Measurements from ENCODE around the gene USP53.
"Not testable (repeated sequence)": the region's sequence is repeated elsewhere in the genome, so short reads cannot be mapped to it uniquely, and the experiment has no call there.

USP53 gene

DNA sequence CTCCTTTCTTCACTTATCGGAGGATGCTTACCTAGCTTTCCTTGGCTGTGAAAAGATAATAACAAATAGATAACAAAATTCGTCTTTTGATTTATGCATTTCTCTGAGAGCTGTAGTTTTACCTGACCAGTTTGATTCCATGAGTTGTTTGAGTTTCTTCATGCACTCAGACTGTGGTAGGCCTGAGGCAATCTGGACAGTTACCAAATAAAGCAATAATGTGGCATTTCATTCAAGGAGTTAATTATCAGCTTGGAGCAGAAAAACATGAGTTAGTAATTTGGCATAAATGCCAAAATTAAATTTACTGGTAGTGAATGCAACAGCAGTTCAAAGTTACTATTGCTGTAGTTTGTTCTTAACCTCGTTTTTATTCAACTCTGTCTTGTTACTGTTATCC, 56.0 kb downstream of the USP53 start:
- H3K9me3 ChIP-seq (ENCODE audit: insufficient read depth, low read depth, low read length), result peaks cover 2% of the 10 kb centered on the region; the same call in 1 of the 2 replicates
- H3K4me3 ChIP-seq (ENCODE audit: low read length), result no peak overlapping the region
- no peaks in the 10 kb centered on the region for H3K27me3 ChIP-seq (ENCODE audit: insufficient read depth, low read length)
- H3K36me3 ChIP-seq (ENCODE audit: insufficient read depth, low read length), result peaks cover 81% of the 10 kb centered on the region
- H3K9ac ChIP-seq (ENCODE audit: low read depth, low read length), result no peak overlapping the region
- 96% methylated on average over 3 of the region's 3 CpGs for WGBS
- no peaks in the 10 kb centered on the region for H3K4me1 ChIP-seq (ENCODE audit: insufficient read depth, low read length)
- no peak overlapping the region for H3K27ac ChIP-seq (ENCODE audit: low read depth, low read length)

DNA sequence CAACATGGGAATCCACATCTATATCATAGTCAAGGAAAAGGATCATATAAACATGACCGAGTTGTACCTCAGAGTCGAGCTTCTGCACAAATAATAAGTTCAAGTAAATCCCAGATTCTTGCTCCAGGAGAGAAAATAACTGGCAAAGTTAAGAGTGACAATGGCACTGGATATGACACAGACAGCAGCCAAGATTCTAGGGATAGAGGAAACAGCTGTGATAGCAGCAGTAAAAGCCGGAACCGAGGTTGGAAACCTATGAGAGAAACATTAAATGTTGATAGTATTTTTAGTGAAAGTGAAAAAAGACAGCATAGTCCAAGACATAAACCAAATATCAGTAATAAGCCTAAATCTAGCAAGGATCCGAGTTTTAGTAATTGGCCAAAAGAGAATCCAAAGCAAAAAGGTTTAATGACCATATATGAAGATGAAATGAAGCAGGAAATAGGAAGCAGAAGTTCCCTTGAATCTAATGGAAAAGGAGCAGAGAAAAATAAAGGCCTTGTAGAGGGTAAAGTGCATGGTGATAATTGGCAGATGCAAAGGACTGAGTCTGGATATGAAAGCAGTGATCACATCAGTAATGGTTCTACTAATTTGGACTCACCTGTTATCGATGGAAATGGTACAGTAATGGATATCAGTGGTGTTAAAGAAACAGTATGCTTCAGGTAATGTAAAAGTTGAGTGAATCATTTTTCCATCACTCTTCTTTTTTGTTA, 59.0 kb downstream of the USP53 start:
- 96% methylated on average over 6 of the region's 6 CpGs for whole genome bisulfite sequencing

GRCh38 chr4:119279541-119279940, 67.0 kb downstream of the USP53 start:
- not testable (repeated sequence) for H3K36me3 ChIP-seq (ENCODE audit: insufficient read depth, low read length); H3K9me3 ChIP-seq (ENCODE audit: insufficient read depth, low read depth, low read length); H3K27me3 ChIP-seq (ENCODE audit: insufficient read depth, low read length); H3K4me1 ChIP-seq (ENCODE audit: insufficient read depth, low read length); H3K27ac ChIP-seq (ENCODE audit: low read depth, low read length)
- 37% methylated on average over 16 of the region's 19 CpGs for WGBS
- H3K9ac ChIP-seq (ENCODE audit: low read depth, low read length), result peak overlapping the region; percentile 83
- peak overlapping the region; percentile 50 for H3K4me3 ChIP-seq (ENCODE audit: low read length)

More for the DNA sequence above, 59.0 kb downstream of the USP53 start:
- no peaks in the 10 kb centered on the region for H3K27me3 ChIP-seq (ENCODE audit: insufficient read depth, low read length)
- H3K4me3 ChIP-seq (ENCODE audit: low read length), result no peak overlapping the region
- H3K9ac ChIP-seq (ENCODE audit: low read depth, low read length), result no peak overlapping the region
- H3K27ac ChIP-seq (ENCODE audit: low read depth, low read length), result no peak overlapping the region
- H3K9me3 ChIP-seq (ENCODE audit: insufficient read depth, low read depth, low read length), result peaks cover 5% of the 10 kb centered on the region; the same call in 1 of the 2 replicates
- no peaks in the 10 kb centered on the region for H3K4me1 ChIP-seq (ENCODE audit: insufficient read depth, low read length)
- H3K36me3 ChIP-seq (ENCODE audit: insufficient read depth, low read length), result peaks cover 62% of the 10 kb centered on the region

DNA sequence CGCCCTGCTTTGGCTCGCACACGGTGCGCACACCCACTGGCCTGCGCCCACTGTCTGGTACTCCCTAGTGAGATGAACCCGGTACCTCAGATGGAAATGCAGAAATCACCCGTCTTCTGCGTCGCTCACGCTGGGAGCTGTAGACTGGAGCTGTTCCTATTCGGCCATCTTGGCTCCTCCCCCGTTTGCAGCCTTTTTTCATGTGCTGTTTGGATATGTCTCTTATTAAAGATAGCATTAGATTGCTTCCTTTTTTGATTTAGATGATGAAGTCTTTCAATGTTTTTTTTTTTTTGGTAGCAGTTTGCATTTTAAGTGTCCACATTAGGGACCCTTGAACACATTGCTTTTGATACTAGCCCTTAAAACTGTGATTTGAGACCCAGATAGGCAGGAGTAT, 67.4 kb downstream of the USP53 start:
- not testable (repeated sequence) for H3K27ac ChIP-seq (ENCODE audit: low read depth, low read length); H3K4me1 ChIP-seq (ENCODE audit: insufficient read depth, low read length); H3K9me3 ChIP-seq (ENCODE audit: insufficient read depth, low read depth, low read length); H3K27me3 ChIP-seq (ENCODE audit: insufficient read depth, low read length); H3K36me3 ChIP-seq (ENCODE audit: insufficient read depth, low read length)
- WGBS, result 65% methylated on average over 12 of the region's 12 CpGs
- peak overlapping the region; percentile 83 for H3K9ac ChIP-seq (ENCODE audit: low read depth, low read length)
- peak overlapping the region; percentile 50 for H3K4me3 ChIP-seq (ENCODE audit: low read length)

GRCh38 chr4:119281393-119281792, 68.9 kb downstream of the USP53 start:
- WGBS, result 93% methylated on average over 2 of the region's 2 CpGs
- no peaks in the 10 kb centered on the region for H3K9me3 ChIP-seq (ENCODE audit: insufficient read depth, low read depth, low read length)
- no peaks in the 10 kb centered on the region for H3K27me3 ChIP-seq (ENCODE audit: insufficient read depth, low read length)
- no peak overlapping the region for H3K9ac ChIP-seq (ENCODE audit: low read depth, low read length)
- no peak overlapping the region for H3K4me3 ChIP-seq (ENCODE audit: low read length)
- no peak overlapping the region for H3K27ac ChIP-seq (ENCODE audit: low read depth, low read length)
- H3K4me1 ChIP-seq (ENCODE audit: insufficient read depth, low read length), result peaks cover 10% of the 10 kb centered on the region; the same call in 1 of the 2 replicates
- H3K36me3 ChIP-seq (ENCODE audit: insufficient read depth, low read length), result peaks cover 6% of the 10 kb centered on the region; the same call in 1 of the 2 replicates

- peaks cover 19% of the 10 kb centered on the region for H3K36me3 ChIP-seq (ENCODE audit: insufficient read depth, low read length)
- no peaks in the 10 kb centered on the region for H3K27me3 ChIP-seq (ENCODE audit: insufficient read depth, low read length)
- H3K9me3 ChIP-seq (ENCODE audit: insufficient read depth, low read depth, low read length), result no peaks in the 10 kb centered on the region
- no peak overlapping the region for H3K4me3 ChIP-seq (ENCODE audit: low read length)
- 87% methylated on average over 3 of the region's 4 CpGs for WGBS
- H3K27ac ChIP-seq (ENCODE audit: low read depth, low read length), result no peak overlapping the region
- no peak overlapping the region for H3K9ac ChIP-seq (ENCODE audit: low read depth, low read length)
- H3K4me1 ChIP-seq (ENCODE audit: insufficient read depth, low read length), result peaks cover 8% of the 10 kb centered on the region; the same call in 1 of the 2 replicates
Observed at GRCh38 chr4:119284876-119285780, 72.6 kb downstream of the USP53 start.

GRCh38 chr4:119286377-119287002, 74.0 kb downstream of the USP53 start:
- WGBS, result 100% methylated on average over 2 of the region's 3 CpGs
- Histone ChIP-seq H3K27ac (ENCODE audit: low read depth, low read length) (no peak overlapping the region), H3K27me3 (ENCODE audit: insufficient read depth, low read length) (no peaks in the 10 kb centered on the region), H3K4me1 (ENCODE audit: insufficient read depth, low read length) (no peaks in the 10 kb centered on the region), H3K36me3 (ENCODE audit: insufficient read depth, low read length) (peaks cover 22% of the 10 kb centered on the region), H3K4me3 (ENCODE audit: low read length) (no peak overlapping the region), H3K9me3 (ENCODE audit: insufficient read depth, low read depth, low read length) (no peaks in the 10 kb centered on the region), H3K9ac (ENCODE audit: low read depth, low read length) (no peak overlapping the region)

- 97% methylated on average over 4 of the region's 5 CpGs for WGBS
- no peaks in the 10 kb centered on the region for H3K4me1 ChIP-seq (ENCODE audit: insufficient read depth, low read length)
- no peaks in the 10 kb centered on the region for H3K27me3 ChIP-seq (ENCODE audit: insufficient read depth, low read length)
- H3K36me3 ChIP-seq (ENCODE audit: insufficient read depth, low read length), result peaks cover 41% of the 10 kb centered on the region
- no peak overlapping the region for H3K4me3 ChIP-seq (ENCODE audit: low read length)
- no peak overlapping the region for H3K9ac ChIP-seq (ENCODE audit: low read depth, low read length)
- no peaks in the 10 kb centered on the region for H3K9me3 ChIP-seq (ENCODE audit: insufficient read depth, low read depth, low read length)
- H3K27ac ChIP-seq (ENCODE audit: low read depth, low read length), result no peak overlapping the region
Observed at GRCh38 chr4:119289313-119289712, 76.8 kb downstream of the USP53 start.

- H3K4me1 ChIP-seq (ENCODE audit: insufficient read depth, low read length), result no peaks in the 10 kb centered on the region
- peaks cover 46% of the 10 kb centered on the region for H3K36me3 ChIP-seq (ENCODE audit: insufficient read depth, low read length)
- H3K9ac ChIP-seq (ENCODE audit: low read depth, low read length), result no peak overlapping the region
- no peaks in the 10 kb centered on the region for H3K9me3 ChIP-seq (ENCODE audit: insufficient read depth, low read depth, low read length)
- 91% methylated on average over 1 of the region's 1 CpG for WGBS
- H3K27me3 ChIP-seq (ENCODE audit: insufficient read depth, low read length), result no peaks in the 10 kb centered on the region
- H3K27ac ChIP-seq (ENCODE audit: low read depth, low read length), result no peak overlapping the region
- no peak overlapping the region for H3K4me3 ChIP-seq (ENCODE audit: low read length)
Observed at GRCh38 chr4:119290598-119290997, 78.1 kb downstream of the USP53 start.

DNA sequence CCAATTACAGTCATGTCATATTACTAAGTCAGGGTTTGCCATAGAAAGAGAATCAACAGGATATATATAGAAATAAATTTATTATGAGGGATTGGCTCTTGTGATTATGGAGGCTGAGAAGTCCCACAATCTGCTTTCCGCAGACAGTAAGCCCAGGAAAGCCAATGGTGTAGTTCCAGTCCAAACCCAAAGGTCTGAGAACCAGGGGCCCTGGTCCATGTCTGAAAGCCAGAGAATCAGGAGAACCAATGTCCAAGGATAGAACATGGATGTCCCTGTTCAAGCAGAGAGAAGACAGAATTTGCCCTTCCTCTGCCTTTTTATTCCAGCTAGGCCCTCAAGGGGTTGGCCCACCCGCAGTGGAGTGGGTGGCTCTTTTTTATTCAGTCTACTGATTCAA, 83.8 kb downstream of the USP53 start:
- Histone ChIP-seq H3K4me1 (ENCODE audit: insufficient read depth, low read length) (peaks cover 4% of the 10 kb centered on the region; the same call in 1 of the 2 replicates), H3K27me3 (ENCODE audit: insufficient read depth, low read length) (no peaks in the 10 kb centered on the region), H3K27ac (ENCODE audit: low read depth, low read length) (no peak overlapping the region), H3K9me3 (ENCODE audit: insufficient read depth, low read depth, low read length) (no peaks in the 10 kb centered on the region), H3K9ac (ENCODE audit: low read depth, low read length) (no peak overlapping the region), H3K36me3 (ENCODE audit: insufficient read depth, low read length) (peaks cover 57% of the 10 kb centered on the region), H3K4me3 (ENCODE audit: low read length) (no peak overlapping the region)
- WGBS, result 89% methylated on average over 2 of the region's 2 CpGs

- Histone ChIP-seq H3K4me1 (ENCODE audit: insufficient read depth, low read length) (peaks cover 4% of the 10 kb centered on the region; the same call in 1 of the 2 replicates), H3K4me3 (ENCODE audit: low read length) (0 out of 2 replicates have a peak overlapping the region, but pooled peaks have one; percentile 25), H3K9ac (ENCODE audit: low read depth, low read length) (no peak overlapping the region), H3K36me3 (ENCODE audit: insufficient read depth, low read length) (peaks cover 42% of the 10 kb centered on the region), H3K27me3 (ENCODE audit: insufficient read depth, low read length) (no peaks in the 10 kb centered on the region), H3K9me3 (ENCODE audit: insufficient read depth, low read depth, low read length) (no peaks in the 10 kb centered on the region), H3K27ac (ENCODE audit: low read depth, low read length) (no peak overlapping the region)
- 100% methylated on average over 1 of the region's 1 CpG for WGBS
Observed at GRCh38 chr4:119297795-119298194, 85.3 kb downstream of the USP53 start.

All from HUES64 (cell line).